SK-N-MC (cell line): Measurements from ENCODE around the gene SIAH3.

ENCODE experiments used
- EZH2 ChIP-seq: fragments of 200-600 bp; sonication (generic); IDR thresholded peaks from one replicate; pipeline ENCODE4 v1.6.1; 2017; ENCODE audit warnings: antibody characterized with exemption
- POLR2AphosphoS5 ChIP-seq: IDR thresholded peaks from 2 replicates; pipeline ENCODE4 v1.6.1; 2012; ENCODE audit warnings: mild to moderate bottlenecking, low read depth, low read length, borderline replicate concordance

DNA sequence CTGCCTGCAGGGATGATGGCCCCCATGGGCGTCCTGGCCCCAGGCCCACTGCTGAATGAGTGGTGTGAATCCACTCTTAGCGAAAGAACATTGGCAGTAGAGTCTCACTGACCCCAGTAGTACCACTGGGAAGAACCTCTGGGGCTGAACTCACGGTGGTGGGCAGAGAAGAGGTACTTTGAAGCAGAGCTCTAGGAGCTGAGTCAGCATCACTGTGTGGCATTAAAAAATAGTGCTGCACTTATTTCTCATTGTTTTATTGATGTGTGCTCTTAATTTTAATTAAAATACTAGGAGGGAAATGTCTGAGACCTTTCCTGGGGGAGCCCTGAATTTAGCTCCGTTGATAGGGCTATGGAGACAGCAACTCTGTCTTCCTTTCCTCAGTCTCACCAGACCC, 88.1 kb downstream of the SIAH3 start:
- TF ChIP-seq EZH2 (no peak), POLR2AphosphoS5 (no peak)
